HG03095 (cell line): ENCODE data around the gene FTO.
"Not testable (repeated sequence)": the region's sequence is repeated elsewhere in the genome, so short reads cannot be mapped to it uniquely, and the experiment has no call there.

Experiments
- ATAC-seq: cut with Tn5 transposase; IDR thresholded peaks from one replicate; pipeline ENCODE4 v1.9.1; 2021; ENCODE audit warnings: moderate library complexity; ENCODE audit not compliant: unreplicated experiment

Gene FTO

GRCh38 chr16:53821957-53822625 is 118.1 kb downstream of the FTO start:
- ATAC-seq: no peak

GRCh38 chr16:53822936-53823529 is 119.1 kb downstream of the FTO start:
- ATAC-seq: peak; percentile 60

- ATAC-seq: no peak
These were observed 122.7 kb downstream of the FTO start for GRCh38 chr16:53826658-53827057.

GRCh38 chr16:53827741-53828140 is 123.8 kb downstream of the FTO start:
- ATAC-seq: no peak

- no peak for ATAC-seq
These were observed 125.3 kb downstream of the FTO start for GRCh38 chr16:53829186-53829747.

- ATAC-seq: no peak
These were observed 129.1 kb downstream of the FTO start for GRCh38 chr16:53832896-53833544.

- ATAC-seq: no peak
These were observed 132.2 kb downstream of the FTO start for GRCh38 chr16:53836142-53836541.

- no peak for ATAC-seq
These were observed 132.7 kb downstream of the FTO start for GRCh38 chr16:53836680-53837079.

GRCh38 chr16:53837426-53837825 is 133.5 kb downstream of the FTO start:
- no peak for ATAC-seq

- ATAC-seq: no peak
These were observed 135.2 kb downstream of the FTO start for GRCh38 chr16:53839150-53839549.

- no peak for ATAC-seq
These were observed 136.5 kb downstream of the FTO start for GRCh38 chr16:53840456-53840855.

GRCh38 chr16:53841884-53842283 is 137.9 kb downstream of the FTO start:
- ATAC-seq: no peak

GRCh38 chr16:53843084-53843483 is 139.1 kb downstream of the FTO start:
- ATAC-seq: no peak

- ATAC-seq: no peak
These were observed 140.8 kb downstream of the FTO start for GRCh38 chr16:53844804-53845203.

- not testable (repeated sequence) for ATAC-seq
These were observed 142.6 kb downstream of the FTO start for GRCh38 chr16:53846549-53846948.

- ATAC-seq: no peak
These were observed 143.0 kb downstream of the FTO start for GRCh38 chr16:53846971-53847370.

GRCh38 chr16:53848277-53848942 is 144.5 kb downstream of the FTO start:
- ATAC-seq: no peak

- ATAC-seq: no peak
These were observed 145.0 kb downstream of the FTO start for GRCh38 chr16:53848950-53849349.

GRCh38 chr16:53849585-53849984 is 145.6 kb downstream of the FTO start:
- ATAC-seq: no peak

- no peak for ATAC-seq
These were observed 146.0 kb downstream of the FTO start for GRCh38 chr16:53849994-53850393.

- ATAC-seq: no peak
These were observed 148.7 kb downstream of the FTO start for GRCh38 chr16:53852678-53853077.
